Nephron (organoid): ENCODE measurements around the gene DNAH14.
"Not testable (repeated sequence)": the region's sequence is repeated elsewhere in the genome, so short reads cannot be mapped to it uniquely, and the experiment has no call there.

ENCODE experiments used
- H3K27ac Mint-ChIP-seq, 3 experiments: 2 replicates each; pipeline ENCODE4 v1.8.0; 2020; ENCODE audit warnings: mixed read lengths in 3 of 3, mild to moderate bottlenecking in 2 of 3, moderate library complexity in 1 of 3
- H3K27me3 Mint-ChIP-seq: 2 replicates; pipeline ENCODE4 v1.8.0; 2021; ENCODE audit warnings: low read depth, mild to moderate bottlenecking, moderate library complexity, mixed read lengths
- H3K36me3 Mint-ChIP-seq: 2 replicates; pipeline ENCODE4 v1.8.0; 2020; ENCODE audit warnings: low read depth, mixed read lengths
- H3K4me1 Mint-ChIP-seq: 2 replicates; pipeline ENCODE4 v1.8.0; 2020; ENCODE audit warnings: mixed read lengths
- H3K4me3 Mint-ChIP-seq, 3 experiments: 2 replicates each; pipeline ENCODE4 v1.8.0; 2020; ENCODE audit warnings: mild to moderate bottlenecking in 3 of 3, mixed read lengths in 3 of 3, moderate library complexity in 2 of 3
- H3K9me3 Mint-ChIP-seq: 2 replicates; pipeline ENCODE4 v1.8.0; 2020; ENCODE audit warnings: mixed read lengths
- CTCF ChIP-seq, 3 experiments: fragments of 200-600 bp; sonication (generic); IDR thresholded peaks; one replicate each; pipeline ENCODE4 v1.5.0; 2021; ENCODE audit warnings: antibody characterized with exemption in 3 of 3; ENCODE audit not compliant: unreplicated experiment in 3 of 3

DNAH14 gene

GRCh38 chr1:225159793-225160192 is 230.3 kb downstream of the DNAH14 start:
- no peak for TF ChIP-seq CTCF (IDR thresholded peaks at IDR 0.05; ENCODE audit: unreplicated experiment in 3 of 3)
- Mint-ChIP-seq H3K36me3 (peaks cover 28% of the 10 kb centered on the region), H3K27ac (no peak overlapping the region), H3K27me3 (peaks cover 6% of the 10 kb centered on the region), H3K4me1 (peaks cover 9% of the 10 kb centered on the region), H3K4me3 (no peak overlapping the region), H3K9me3 (peaks cover 2% of the 10 kb centered on the region)

- H3K27ac Mint-ChIP-seq, H3K27me3 Mint-ChIP-seq, H3K4me3 Mint-ChIP-seq, H3K4me1 Mint-ChIP-seq: not testable (repeated sequence)
- Mint-ChIP-seq H3K36me3 (peaks cover 68% of the 10 kb centered on the region), H3K9me3 (peaks cover 77% of the 10 kb centered on the region)
Observed at GRCh38 chr1:225177409-225177808, 247.9 kb downstream of the DNAH14 start.

GRCh38 chr1:225179686-225180085 is 250.2 kb downstream of the DNAH14 start:
- Mint-ChIP-seq H3K27ac (no peak overlapping the region), H3K27me3 (no peaks in the 10 kb centered on the region), H3K36me3 (peaks cover 65% of the 10 kb centered on the region), H3K9me3 (peaks cover 70% of the 10 kb centered on the region), H3K4me1 (no peaks in the 10 kb centered on the region), H3K4me3 (no peak overlapping the region)
- TF ChIP-seq CTCF (IDR thresholded peaks at IDR 0.05; ENCODE audit: unreplicated experiment in 3 of 3) = no peak

GRCh38 chr1:225182716-225183115 is 253.2 kb downstream of the DNAH14 start:
- Mint-ChIP-seq H3K27ac (no peak overlapping the region), H3K36me3 (peaks cover 48% of the 10 kb centered on the region), H3K4me1 (no peaks in the 10 kb centered on the region), H3K9me3 (peaks cover 45% of the 10 kb centered on the region), H3K27me3 (no peaks in the 10 kb centered on the region), H3K4me3 (no peak overlapping the region)
- no peak for TF ChIP-seq CTCF (IDR thresholded peaks at IDR 0.05; ENCODE audit: unreplicated experiment in 3 of 3)

- Mint-ChIP-seq H3K9me3 (peaks cover 54% of the 10 kb centered on the region), H3K4me3 (no peak overlapping the region), H3K27ac (no peak overlapping the region), H3K4me1 (no peaks in the 10 kb centered on the region), H3K36me3 (peaks cover 73% of the 10 kb centered on the region), H3K27me3 (no peaks in the 10 kb centered on the region)
- TF ChIP-seq CTCF (IDR thresholded peaks at IDR 0.05; ENCODE audit: unreplicated experiment in 3 of 3) = no peak
Observed at GRCh38 chr1:225191199-225191753, 261.8 kb downstream of the DNAH14 start.

- Mint-ChIP-seq H3K27ac (no peak overlapping the region), H3K27me3 (no peaks in the 10 kb centered on the region), H3K4me3 (no peak overlapping the region), H3K36me3 (peaks cover 30% of the 10 kb centered on the region), H3K9me3 (peaks cover 35% of the 10 kb centered on the region), H3K4me1 (no peaks in the 10 kb centered on the region)
- TF ChIP-seq CTCF (IDR thresholded peaks at IDR 0.05; ENCODE audit: unreplicated experiment in 3 of 3) = no peak
Observed at GRCh38 chr1:225201447-225201846, 272.0 kb downstream of the DNAH14 start.
